ENCODE measurements around the gene TIMP2. TPM values are rescaled to one million over a fixed set of nuclear protein-coding genes. Genes with fewer than 3 reads are reported as not detected.

TIMP2 gene
- total and polyA plus RNA-seq, 2 of the 8 experiments (the other 6 are each of a cell fraction or from before 2014, with no cell fraction given) = 18.2 to 43.3 TPM

GRCh38 chr17:78919861-78920450 is 5.2 kb downstream of the TIMP2 start:
- H3K79me1 ChIP-seq (ENCODE audit: low read depth, low read length) = peaks cover 17% of the 10 kb centered on the region
- H4K8ac ChIP-seq (ENCODE audit: extremely low read depth, insufficient read depth, low read length) = no peak overlapping the region
- H3K27ac ChIP-seq (ENCODE audit: low read depth, low read length) = no peak overlapping the region
- no peak overlapping the region for H3K4me2 ChIP-seq (ENCODE audit: insufficient read depth in 1 of 2, low read depth in 2 of 2, low read length in 2 of 2)
- no peak for DNase-seq (ENCODE audit: low read depth in 1 of 2, low spot score in 2 of 2)
- H3K4ac ChIP-seq (replicated peaks; ENCODE audit: insufficient read length, low read depth, low read length) = no peak overlapping the region
- peaks cover 0 to 66% of the 10 kb centered on the region in 2 experiments; a peak in 2 of 4 replicates for H3K79me2 ChIP-seq (ENCODE audit: control insufficient read depth in 1 of 2, insufficient read depth in 2 of 2, low read length in 2 of 2)
- H2BK12ac ChIP-seq (ENCODE audit: low read depth, low read length) = no peak overlapping the region
- no peak overlapping the region for H2BK120ac ChIP-seq (replicated peaks; ENCODE audit: low read depth, low read length)
- ChIA-PET CTCF (ENCODE audit: partially characterized antibody) (interaction anchor here (0.6 to 1.0 kb wide), 2 partner anchors 13 to 64 kb away, joined by 3 to 4 read pairs; no protein-coding TSS in a partner anchor), POLR2A (ENCODE audit: partially characterized antibody) (interaction anchor here (1.3 to 1.7 kb wide), 3 partner anchors 20 to 84 kb away, joined by 3 to 4 read pairs (median 3); no protein-coding TSS in a partner anchor)
- peak overlapping the region; percentile 53; the same call in 1 of the 2 replicates for H2AK5ac ChIP-seq (ENCODE audit: low read depth, low read length)
- no peak overlapping the region for H2BK15ac ChIP-seq (ENCODE audit: low read length)
- H4K20me1 ChIP-seq (replicated peaks in 1 of 2; ENCODE audit: control insufficient read depth in 1 of 2, insufficient read depth in 2 of 2, low read length in 2 of 2) = peaks cover 5 to 33% of the 10 kb centered on the region in 2 experiments
- no peak for FAIRE-seq
- H3K23ac ChIP-seq (ENCODE audit: insufficient read length) = no peak overlapping the region
- no peak overlapping the region for H4K91ac ChIP-seq (replicated peaks; ENCODE audit: insufficient read length, low read length)
- 89% methylated on average over 20 of the region's 20 CpGs; no CpG with 5 or more reads in 1 of the 2 experiments for WGBS, 2 experiments (ENCODE audit: extremely low coverage in 1 of 2, insufficient coverage in 1 of 2, insufficient read length in 1 of 2, insufficient replicate concordance in 2 of 2, low coverage in 1 of 2, low lambda C conversion rate in 2 of 2, missing lambda C conversion rate in 1 of 2)
- H4K5ac ChIP-seq (ENCODE audit: insufficient read length, low read depth, low read length) = no peak overlapping the region
- no peak overlapping the region for H2AFZ ChIP-seq (ENCODE audit: low read length)
- no peak overlapping the region for H3K9ac ChIP-seq (replicated peaks in 1 of 4; ENCODE audit: extremely low read depth in 1 of 4, low read depth in 3 of 4, low read length in 3 of 4)
- no peak overlapping the region for H3K4me3 ChIP-seq (ENCODE audit: extremely low read depth in 1 of 4, insufficient read depth in 2 of 4, low read depth in 3 of 4, low read length in 4 of 4)
- H3K36me3 ChIP-seq (ENCODE audit: control insufficient read depth in 2 of 4, insufficient read depth in 4 of 4, low read length in 3 of 4) = peaks cover 0 to 3% (median 0%) of the 10 kb centered on the region in 4 experiments; a peak in 1 of 8 replicates
- H3K9me3 ChIP-seq (ENCODE audit: insufficient read depth in 2 of 2, low read depth in 1 of 2, low read length in 1 of 2) = no peaks in the 10 kb centered on the region
- H2BK20ac ChIP-seq (ENCODE audit: low read length) = no peak overlapping the region
- H3K4me1 ChIP-seq (replicated peaks in 1 of 4; ENCODE audit: control insufficient read depth in 3 of 4, insufficient read depth in 4 of 4, low read length in 3 of 4) = peaks cover 4 to 21% (median 14%) of the 10 kb centered on the region in 4 experiments
- no peak overlapping the region for H2BK5ac ChIP-seq (ENCODE audit: low read depth, low read length)
- no peak overlapping the region for H3K56ac ChIP-seq (replicated peaks; ENCODE audit: insufficient read length, low read depth, low read length)
- peaks cover 8% of the 10 kb centered on the region; the same call in 1 of the 2 replicates for H3K23me2 ChIP-seq (ENCODE audit: low read depth, low read length)
- no peak overlapping the region for H3K18ac ChIP-seq (ENCODE audit: extremely low read depth, low read length)
- no peaks in the 10 kb centered on the region for H3K27me3 ChIP-seq (replicated peaks in 1 of 4; ENCODE audit: control insufficient read depth in 3 of 4, extremely low read depth in 1 of 4, insufficient read depth in 3 of 4, low read length in 3 of 4)
- no peak overlapping the region for H3K14ac ChIP-seq (ENCODE audit: insufficient read length)
- TF ChIP-seq CTCF (IDR thresholded peaks at IDR 0.05; ENCODE audit: control extremely low read depth in 1 of 3, insufficient read depth in 1 of 3, low read depth in 1 of 3, low read length in 3 of 3) (no peak), EP300 (IDR thresholded peaks at IDR 0.05; ENCODE audit: borderline replicate concordance in 1 of 2, low read depth in 2 of 2, low read length in 2 of 2) (no peak), CBX8 (IDR thresholded peaks at IDR 0.05; ENCODE audit: borderline replicate concordance, low read depth, low read length) (no peak), SIRT6 (IDR thresholded peaks at IDR 0.05; ENCODE audit: low read length) (no peak), KDM1A (IDR thresholded peaks at IDR 0.05; ENCODE audit: borderline replicate concordance, low read length) (no peak), JUND (IDR thresholded peaks at IDR 0.05; ENCODE audit: low read length) (no peak), CREB1 (IDR thresholded peaks at IDR 0.05) (no peak), E2F6 (IDR thresholded peaks at IDR 0.05) (no peak), FOSL1 (IDR thresholded peaks at IDR 0.05; ENCODE audit: insufficient read depth, low read depth, low read length) (no peak), EGR1 (IDR thresholded peaks at IDR 0.05; ENCODE audit: borderline replicate concordance, low read depth, low read length) (no peak)

All from H1 (cell line).